Astrocyte of the cerebellum (primary cell): ENCODE results near the gene KCP.
"Not testable (repeated sequence)": the region's sequence is repeated elsewhere in the genome, so short reads cannot be mapped to it uniquely, and the experiment has no call there.

ENCODE experiments used
- DNase-seq: peaks from one replicate; pipeline ENCODE4 v3.0.0-alpha.2; 2011; ENCODE audit warnings: low read depth
- H3K4me3 ChIP-seq: 2 replicates; pipeline ENCODE4 v1.5.1; 2011; ENCODE audit warnings: mild to moderate bottlenecking, low read depth, low read length, moderate library complexity
- in situ Hi-C: cut with HindIII; loops from 2 replicates; pipeline ENCODE4 v1.10.0; 2017; ENCODE audit warnings: low sequenced_read_pairs
- TF ChIP-seq, protein P1 (sequence below): IDR thresholded peaks from 2 replicates; pipeline ENCODE4 v1.5.1; 2012; ENCODE audit warnings: low read length, low read depth, moderate library complexity, mild to moderate bottlenecking; ENCODE audit errors: missing control alignments

The KCP gene

GRCh38 chr7:128916643-128916915, 6.1 kb upstream of the KCP start:
- in situ Hi-C loops = no loop called here
- TF ChIP-seq, protein P1, sequence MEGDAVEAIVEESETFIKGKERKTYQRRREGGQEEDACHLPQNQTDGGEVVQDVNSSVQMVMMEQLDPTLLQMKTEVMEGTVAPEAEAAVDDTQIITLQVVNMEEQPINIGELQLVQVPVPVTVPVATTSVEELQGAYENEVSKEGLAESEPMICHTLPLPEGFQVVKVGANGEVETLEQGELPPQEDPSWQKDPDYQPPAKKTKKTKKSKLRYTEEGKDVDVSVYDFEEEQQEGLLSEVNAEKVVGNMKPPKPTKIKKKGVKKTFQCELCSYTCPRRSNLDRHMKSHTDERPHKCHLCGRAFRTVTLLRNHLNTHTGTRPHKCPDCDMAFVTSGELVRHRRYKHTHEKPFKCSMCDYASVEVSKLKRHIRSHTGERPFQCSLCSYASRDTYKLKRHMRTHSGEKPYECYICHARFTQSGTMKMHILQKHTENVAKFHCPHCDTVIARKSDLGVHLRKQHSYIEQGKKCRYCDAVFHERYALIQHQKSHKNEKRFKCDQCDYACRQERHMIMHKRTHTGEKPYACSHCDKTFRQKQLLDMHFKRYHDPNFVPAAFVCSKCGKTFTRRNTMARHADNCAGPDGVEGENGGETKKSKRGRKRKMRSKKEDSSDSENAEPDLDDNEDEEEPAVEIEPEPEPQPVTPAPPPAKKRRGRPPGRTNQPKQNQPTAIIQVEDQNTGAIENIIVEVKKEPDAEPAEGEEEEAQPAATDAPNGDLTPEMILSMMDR = no peak

GRCh38 chr7:128915841-128916642, 5.5 kb upstream of the KCP start:
- in situ Hi-C loops = no loop called here
- no peak overlapping the region for H3K4me3 ChIP-seq
- TF ChIP-seq, protein P1 = no peak
- no peak for DNase-seq

More at GRCh38 chr7:128916643-128916915, 6.1 kb upstream of the KCP start:
- DNase-seq = no peak
- H3K4me3 ChIP-seq = no peak overlapping the region

DNA sequence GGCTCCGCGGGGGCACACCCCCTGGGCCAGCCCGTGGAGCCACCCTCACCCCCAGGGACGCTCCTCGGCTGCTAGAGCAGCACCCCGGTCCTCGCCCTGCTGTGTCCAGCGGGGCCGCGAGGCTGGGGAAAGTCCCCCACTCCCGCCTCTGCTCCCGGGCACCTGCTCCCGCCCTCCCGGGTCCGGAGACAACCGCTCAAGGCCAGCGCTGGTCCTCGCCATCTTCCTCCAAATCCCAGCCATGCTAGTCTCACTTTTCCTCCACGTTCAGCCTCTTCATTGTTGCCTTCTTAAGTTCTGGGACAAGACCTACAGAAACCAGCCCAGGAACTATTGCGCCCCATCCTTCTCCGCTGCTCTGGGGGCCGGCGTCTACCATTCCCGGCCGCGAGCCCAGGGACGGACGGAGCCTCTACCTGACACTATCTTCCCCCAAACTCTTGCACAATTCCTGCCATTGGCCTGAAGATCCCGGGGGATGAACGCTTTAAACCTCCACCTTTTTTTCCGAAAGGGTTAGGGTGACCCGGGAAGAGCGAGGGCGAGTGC, 4.8 kb upstream of the KCP start:
- no peak for DNase-seq
- no peak overlapping the region for H3K4me3 ChIP-seq
- in situ Hi-C loops = no loop called here
- TF ChIP-seq, protein P1 = no peak

DNA sequence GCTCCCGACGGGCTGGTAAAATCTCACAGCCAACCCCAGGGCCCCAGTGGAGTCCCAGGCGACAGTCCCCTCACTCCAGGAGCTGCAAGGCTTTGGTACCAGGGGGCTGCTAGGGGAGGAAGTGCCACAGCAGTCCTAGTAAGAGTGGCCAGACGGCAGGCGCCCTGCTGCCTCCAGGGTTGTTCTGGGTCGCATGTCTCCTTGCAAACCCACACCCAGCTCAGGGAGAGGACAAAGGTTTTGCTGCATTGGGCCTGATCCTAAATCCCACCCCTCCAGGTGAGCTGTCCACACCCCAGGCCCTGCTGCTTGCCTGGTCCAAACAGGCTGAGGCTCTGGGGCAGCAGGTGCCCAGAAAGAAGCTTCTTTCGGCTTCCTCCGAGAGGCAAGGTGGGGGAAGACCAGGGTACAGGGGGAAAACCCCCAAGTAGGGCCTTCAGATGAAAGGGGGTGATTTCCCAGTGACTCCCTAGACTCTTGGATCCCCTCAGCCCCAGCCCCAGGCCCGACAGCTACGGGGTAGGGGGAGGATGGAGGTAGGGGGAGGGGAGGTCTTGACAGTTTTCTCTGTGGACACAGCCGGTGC, 4.2 kb upstream of the KCP start:
- in situ Hi-C loops = no loop called here

DNA sequence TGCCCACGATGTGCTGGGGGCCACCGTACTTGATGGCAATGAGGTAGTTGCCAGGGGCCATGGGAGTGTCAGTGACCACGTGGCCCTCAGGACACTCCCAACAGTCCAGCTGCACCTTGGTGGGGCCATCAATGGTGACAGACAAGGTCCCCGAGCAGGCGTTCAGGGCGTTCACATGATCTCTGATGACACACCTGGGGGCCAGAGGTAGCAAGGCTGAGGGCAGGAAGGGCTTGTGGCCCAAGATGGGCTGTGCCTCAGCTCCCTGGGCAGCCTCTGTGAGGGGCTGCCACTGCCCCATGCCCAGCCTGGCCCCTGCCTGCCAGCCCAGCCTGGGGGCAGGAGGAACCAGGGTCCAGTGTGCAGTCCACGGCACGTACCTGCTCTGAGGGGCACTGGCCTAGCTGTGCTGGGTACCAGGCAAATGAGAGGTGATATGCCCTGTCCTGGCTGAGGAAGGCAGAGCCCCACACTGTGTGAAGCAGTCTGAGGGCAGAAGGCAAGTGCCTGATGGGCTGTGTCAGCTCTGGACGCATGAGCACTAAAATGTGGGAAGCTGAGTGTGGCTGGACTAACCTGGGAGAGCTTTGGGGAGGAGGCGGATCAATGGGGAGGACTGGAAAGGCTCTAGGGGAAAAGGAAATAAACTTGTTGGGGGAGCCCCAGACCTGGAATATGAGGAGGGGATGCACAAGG, 3.5 kb upstream of the KCP start:
- TF ChIP-seq, protein P1 = no peak
- H3K4me3 ChIP-seq = no peak overlapping the region
- no peak for DNase-seq
- in situ Hi-C loops = no loop called here

More for the DNA sequence above, 4.2 kb upstream of the KCP start:
- no peak for DNase-seq
- TF ChIP-seq, protein P1 = no peak
- no peak overlapping the region for H3K4me3 ChIP-seq

GRCh38 chr7:128912709-128913495, 2.4 kb upstream of the KCP start:
- H3K4me3 ChIP-seq, DNase-seq, in situ Hi-C loops: not testable (repeated sequence)
